GM10248 (cell line): ENCODE measurements around the gene MYLK.

Experiments
- CTCF ChIA-PET: fragments of 300-600 bp; sonication (Branson Sonifier 250); formaldehyde crosslinking; extraction: SDS; loops from one replicate; lab custom pipeline; 2021; ENCODE audit warnings: antibody characterized with exemption; lab: Yijun Ruan, JAX
- POLR2A ChIA-PET: fragments of 350-650 bp; sonication (Branson Sonifier 250); formaldehyde crosslinking; extraction: SDS; loops from one replicate; lab custom pipeline; 2020; ENCODE audit warnings: antibody characterized with exemption; lab: Yijun Ruan, JAX
- DNase-seq: peaks from one replicate; pipeline ENCODE4 v3.0.0; 2012; ENCODE audit errors: extremely low spot score
- TF ChIP-seq, protein P1 (sequence below): IDR thresholded peaks from 2 replicates; pipeline ENCODE4 v1.5.1; 2012; ENCODE audit warnings: mild to moderate bottlenecking, low read depth; ENCODE audit errors: extremely low read depth, missing control alignments, control extremely low read depth

MYLK gene

DNA sequence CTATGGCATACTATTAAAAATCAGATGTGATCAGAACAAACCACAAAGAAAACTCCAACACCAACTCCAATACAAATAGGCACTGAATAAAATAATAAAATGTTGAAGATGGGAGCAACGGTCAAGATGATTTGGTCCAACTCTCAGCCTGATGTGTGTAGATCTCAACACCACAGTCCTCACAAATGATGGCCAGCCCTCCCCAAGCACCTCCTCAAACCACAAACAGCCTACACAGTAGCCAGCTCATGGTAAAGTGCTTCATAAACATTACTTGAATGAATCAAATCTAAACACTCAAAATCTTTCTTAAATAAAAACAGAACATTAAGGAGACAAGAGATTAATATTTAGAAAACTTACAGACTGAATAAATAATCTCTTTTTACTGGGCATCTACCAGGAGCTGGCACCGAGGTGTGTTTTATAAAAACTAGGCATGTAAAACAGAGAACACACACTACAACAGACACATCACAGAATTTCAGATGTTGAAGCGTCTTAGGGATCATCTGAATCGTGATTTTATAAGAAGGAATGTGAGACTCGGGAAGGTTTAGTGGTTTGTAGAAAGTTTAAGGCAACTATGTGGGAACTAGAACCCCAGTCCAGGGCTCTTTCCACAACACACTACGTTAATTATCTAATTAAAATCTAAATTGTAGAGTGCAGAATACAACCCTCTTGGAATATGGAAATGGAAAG is 102.4 kb downstream of the MYLK start:
- TF ChIP-seq, protein P1, sequence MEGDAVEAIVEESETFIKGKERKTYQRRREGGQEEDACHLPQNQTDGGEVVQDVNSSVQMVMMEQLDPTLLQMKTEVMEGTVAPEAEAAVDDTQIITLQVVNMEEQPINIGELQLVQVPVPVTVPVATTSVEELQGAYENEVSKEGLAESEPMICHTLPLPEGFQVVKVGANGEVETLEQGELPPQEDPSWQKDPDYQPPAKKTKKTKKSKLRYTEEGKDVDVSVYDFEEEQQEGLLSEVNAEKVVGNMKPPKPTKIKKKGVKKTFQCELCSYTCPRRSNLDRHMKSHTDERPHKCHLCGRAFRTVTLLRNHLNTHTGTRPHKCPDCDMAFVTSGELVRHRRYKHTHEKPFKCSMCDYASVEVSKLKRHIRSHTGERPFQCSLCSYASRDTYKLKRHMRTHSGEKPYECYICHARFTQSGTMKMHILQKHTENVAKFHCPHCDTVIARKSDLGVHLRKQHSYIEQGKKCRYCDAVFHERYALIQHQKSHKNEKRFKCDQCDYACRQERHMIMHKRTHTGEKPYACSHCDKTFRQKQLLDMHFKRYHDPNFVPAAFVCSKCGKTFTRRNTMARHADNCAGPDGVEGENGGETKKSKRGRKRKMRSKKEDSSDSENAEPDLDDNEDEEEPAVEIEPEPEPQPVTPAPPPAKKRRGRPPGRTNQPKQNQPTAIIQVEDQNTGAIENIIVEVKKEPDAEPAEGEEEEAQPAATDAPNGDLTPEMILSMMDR, result no peak
- DNase-seq, result no peak
- POLR2A ChIA-PET, result no interaction called here
- CTCF ChIA-PET, result no interaction called here

DNA sequence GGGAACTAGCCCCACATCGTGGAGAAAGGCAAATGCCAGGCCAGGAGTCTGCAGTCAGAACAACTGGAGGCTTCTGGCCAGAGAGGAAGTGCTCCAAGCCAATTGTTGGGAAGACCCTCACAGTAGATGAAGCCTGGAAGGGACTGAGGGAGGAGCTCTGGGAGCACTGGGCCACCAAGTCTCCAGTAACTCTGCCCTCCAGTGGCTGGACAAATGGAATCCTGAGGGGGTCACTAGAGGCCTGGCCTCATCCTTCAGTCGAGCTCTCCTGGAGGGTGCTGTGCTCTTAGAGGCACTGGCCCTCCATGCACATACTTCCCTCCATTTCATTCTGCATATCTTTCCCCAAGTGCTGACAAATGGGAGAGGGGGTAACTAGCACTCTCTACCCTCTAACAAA is 103.0 kb downstream of the MYLK start:
- DNase-seq, result no peak
- POLR2A ChIA-PET, result no interaction called here
- CTCF ChIA-PET, result no interaction called here
- TF ChIP-seq, protein P1, result no peak

GRCh38 chr3:123780656-123781055 is 103.5 kb downstream of the MYLK start:
- ChIA-PET POLR2A (no interaction called here), CTCF (no interaction called here)
- no peak for DNase-seq
- TF ChIP-seq, protein P1, result no peak

GRCh38 chr3:123779655-123780231 is 104.4 kb downstream of the MYLK start:
- TF ChIP-seq, protein P1, result no peak
- ChIA-PET POLR2A (no interaction called here), CTCF (no interaction called here)
- DNase-seq, result no peak

DNA sequence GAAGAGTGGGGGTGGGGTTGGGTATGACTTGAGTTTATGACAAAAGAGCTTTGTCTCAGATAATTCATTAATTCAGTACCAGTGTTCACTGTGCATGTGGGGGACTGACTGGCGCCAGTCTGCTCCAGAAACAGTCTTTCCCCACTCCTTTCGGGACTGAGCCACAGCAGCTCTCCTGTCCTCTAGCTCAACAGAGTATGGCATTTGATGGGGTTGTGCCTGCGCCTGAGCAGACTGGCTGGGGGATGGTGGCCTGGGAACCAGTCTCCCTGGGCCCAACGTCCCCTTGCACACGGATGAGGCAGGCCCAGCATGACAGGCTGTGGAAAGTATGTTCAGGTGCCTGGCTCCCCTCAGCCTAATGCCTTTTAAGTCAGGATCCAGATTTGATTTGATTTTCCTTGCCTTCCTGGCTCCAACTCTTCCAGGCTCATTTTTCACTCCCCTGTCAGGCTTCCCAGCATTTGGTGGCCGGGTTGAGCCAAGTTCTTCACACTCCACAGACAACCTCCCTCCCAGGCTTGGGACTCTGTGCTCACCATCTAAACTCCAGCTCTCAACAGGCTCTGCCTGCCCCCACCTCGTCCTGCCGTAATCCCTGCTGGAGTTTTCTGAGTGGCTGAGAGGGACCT is 105.0 kb downstream of the MYLK start:
- TF ChIP-seq, protein P1, result no peak
- ChIA-PET POLR2A (no interaction called here), CTCF (interaction anchor here (1.1 kb wide), 1 partner anchor 12 kb away, joined by 3 read pairs; no protein-coding TSS in a partner anchor)
- DNase-seq, result no peak

- TF ChIP-seq, protein P1, result no peak
- ChIA-PET POLR2A (no interaction called here), CTCF (interaction anchor here (1.1 kb wide), 1 partner anchor 13 kb away, joined by 3 read pairs; no protein-coding TSS in a partner anchor)
These were observed 105.6 kb downstream of the MYLK start for GRCh38 chr3:123778525-123778924.

More at GRCh38 chr3:123778525-123778924, 105.6 kb downstream of the MYLK start:
- no peak for DNase-seq
